H1 (cell line): ENCODE data around the gene NOP9. TPM values are rescaled to one million over a fixed set of nuclear protein-coding genes. Genes with fewer than 3 reads are reported as not detected.

ENCODE experiments used
- CTCF ChIA-PET: fragments of 300-600 bp; sonication (Branson Sonifier 250); formaldehyde crosslinking; loops from one replicate; lab custom pipeline; 2021; ENCODE audit not compliant: partially characterized antibody; lab: Charles Lee
- POLR2A ChIA-PET: fragments of 300-600 bp; sonication (Branson Sonifier 250); formaldehyde crosslinking; loops from one replicate; lab custom pipeline; 2021; ENCODE audit warnings: inconsistent platforms; ENCODE audit not compliant: partially characterized antibody; lab: Charles Lee
- DNase-seq, 2 experiments: peaks; one replicate each; pipeline versions ENCODE4 v3.0.0 to v3.0.0-alpha.2; 2010 to 2022; ENCODE audit warnings: low spot score in 2 of 2, low read depth in 1 of 2, mixed read lengths in 1 of 2
- FAIRE-seq: peaks from 2 replicates; lab custom pipeline; 2011; peaks lifted over from hg19 to GRCh38; lab: Jason Lieb, UNC
- H2AFZ ChIP-seq: 2 replicates; pipeline ENCODE4 v1.8.1; 2012; ENCODE audit warnings: low read length, inconsistent platforms
- H2AK5ac ChIP-seq: 2 replicates; pipeline ENCODE4 v1.6.1; 2013; ENCODE audit warnings: low read depth, low read length
- H2BK120ac ChIP-seq: replicated peaks from 2 replicates; pipeline ENCODE3; 2013; ENCODE audit warnings: low read depth, low read length, inconsistent platforms
- H2BK12ac ChIP-seq: 2 replicates; pipeline ENCODE4 v1.6.1; 2013; ENCODE audit warnings: low read depth, low read length
- H2BK15ac ChIP-seq: 2 replicates; pipeline ENCODE4 v1.6.1; 2013; ENCODE audit warnings: low read length
- H2BK20ac ChIP-seq: 2 replicates; pipeline ENCODE4 v1.6.1; 2013; ENCODE audit warnings: low read length
- H2BK5ac ChIP-seq: 2 replicates; pipeline ENCODE4 v1.6.1; 2013; ENCODE audit warnings: low read depth, low read length
- H3K14ac ChIP-seq: 2 replicates; pipeline ENCODE4 v1.6.1; 2013; ENCODE audit warnings: inconsistent platforms; ENCODE audit not compliant: insufficient read length
- H3K18ac ChIP-seq: 2 replicates; pipeline ENCODE4 v1.6.1; 2013; ENCODE audit warnings: low read length; ENCODE audit errors: extremely low read depth
- H3K23ac ChIP-seq: 2 replicates; pipeline ENCODE4 v1.6.1; 2013; ENCODE audit warnings: inconsistent platforms; ENCODE audit not compliant: insufficient read length
- H3K23me2 ChIP-seq: 2 replicates; pipeline ENCODE4 v1.6.1; 2013; ENCODE audit warnings: low read depth, low read length
- H3K27ac ChIP-seq: 2 replicates; pipeline ENCODE4 v1.6.1; 2011; ENCODE audit warnings: low read depth, low read length, inconsistent platforms
- H3K27me3 ChIP-seq, 4 experiments: replicated peaks in 1 of 4; 1 replicate in 1 of 4; 2 replicates in 3 of 4; pipeline versions ENCODE4 v1.6.1 to v1.8.1; 2011 to 2013; ENCODE audit warnings: low read length in 3 of 4, mild to moderate bottlenecking in 3 of 4, inconsistent platforms in 2 of 4, mixed read lengths in 2 of 4, moderate library complexity in 1 of 4; ENCODE audit not compliant: control insufficient read depth in 3 of 4, insufficient read depth in 3 of 4; ENCODE audit errors: extremely low read depth in 1 of 4
- H3K36me3 ChIP-seq, 4 experiments: 2 replicates each; pipeline versions ENCODE4 v1.6.1 to v1.8.1; 2011 to 2013; ENCODE audit warnings: mild to moderate bottlenecking in 4 of 4, low read length in 3 of 4, moderate library complexity in 2 of 4, control low read depth in 1 of 4, inconsistent platforms in 1 of 4; ENCODE audit not compliant: insufficient read depth in 4 of 4, control insufficient read depth in 2 of 4
- H3K4ac ChIP-seq: replicated peaks from 2 replicates; pipeline ENCODE3; 2013; ENCODE audit warnings: low read length, low read depth, mixed read lengths, inconsistent platforms; ENCODE audit not compliant: insufficient read length
- H3K4me1 ChIP-seq, 4 experiments: replicated peaks in 1 of 4; 1 replicate in 1 of 4; 2 replicates in 3 of 4; pipeline versions ENCODE4 v1.6.1 to v1.8.1; 2011 to 2013; ENCODE audit warnings: low read length in 3 of 4, inconsistent platforms in 2 of 4, mixed read lengths in 1 of 4; ENCODE audit not compliant: insufficient read depth in 4 of 4, control insufficient read depth in 3 of 4
- H3K4me2 ChIP-seq, 2 experiments: 2 replicates each; pipeline versions ENCODE4 v1.6.1 to v1.8.1; 2011 to 2013; ENCODE audit warnings: low read depth in 2 of 2, low read length in 2 of 2, control low read depth in 1 of 2, inconsistent platforms in 1 of 2, mild to moderate bottlenecking in 1 of 2; ENCODE audit not compliant: insufficient read depth in 1 of 2
- H3K4me3 ChIP-seq, 4 experiments: fragments of 200-600, 300-600 bp in 1 of 4; sonication (generic), shearing (Covaris generic), sonication (Bioruptor Twin) in 1 of 4; 2 replicates each; pipeline versions ENCODE4 v1.5.1 to v1.8.1; 2011 to 2016; ENCODE audit warnings: low read length in 4 of 4, low read depth in 3 of 4, control low read depth in 2 of 4, inconsistent platforms in 2 of 4, mild to moderate bottlenecking in 2 of 4, mixed read lengths in 1 of 4, moderate library complexity in 1 of 4; ENCODE audit not compliant: insufficient read depth in 2 of 4; ENCODE audit errors: extremely low read depth in 1 of 4
- H3K56ac ChIP-seq: replicated peaks from 2 replicates; pipeline ENCODE3; 2013; ENCODE audit warnings: low read depth, mild to moderate bottlenecking, mixed read lengths, low read length, inconsistent platforms; ENCODE audit not compliant: insufficient read length
- H3K79me1 ChIP-seq: 2 replicates; pipeline ENCODE4 v1.6.1; 2013; ENCODE audit warnings: low read depth, low read length, control low read depth
- H3K79me2 ChIP-seq, 2 experiments: 2 replicates each; pipeline versions ENCODE4 v1.6.1 to v1.8.1; 2012 to 2013; ENCODE audit warnings: low read length in 2 of 2, mild to moderate bottlenecking in 2 of 2, inconsistent platforms in 1 of 2; ENCODE audit not compliant: insufficient read depth in 2 of 2, control insufficient read depth in 1 of 2
- H3K9ac ChIP-seq, 4 experiments: replicated peaks in 1 of 4; 1 replicate in 1 of 4; 2 replicates in 3 of 4; pipeline versions ENCODE4 v1.6.1 to v1.8.1; 2011 to 2013; ENCODE audit warnings: low read depth in 3 of 4, low read length in 3 of 4, control low read depth in 2 of 4, mild to moderate bottlenecking in 2 of 4, moderate library complexity in 2 of 4, inconsistent platforms in 1 of 4; ENCODE audit errors: extremely low read depth in 1 of 4
- H3K9me3 ChIP-seq, 2 experiments: 2 replicates each; pipeline versions ENCODE4 v1.6.1 to v1.8.1; 2012 to 2013; ENCODE audit warnings: mild to moderate bottlenecking in 2 of 2, moderate library complexity in 2 of 2, control low read depth in 1 of 2, inconsistent platforms in 1 of 2, low read depth in 1 of 2, low read length in 1 of 2, mixed read lengths in 1 of 2; ENCODE audit not compliant: insufficient read depth in 2 of 2
- H4K20me1 ChIP-seq, 2 experiments: replicated peaks in 1 of 2; 2 replicates each; pipeline versions ENCODE3 to v1.8.1; 2011 to 2013; ENCODE audit warnings: inconsistent platforms in 2 of 2, low read length in 2 of 2, mild to moderate bottlenecking in 1 of 2; ENCODE audit not compliant: insufficient read depth in 2 of 2, control insufficient read depth in 1 of 2
- H4K5ac ChIP-seq: 2 replicates; pipeline ENCODE4 v1.6.1; 2013; ENCODE audit warnings: low read length, low read depth, mixed read lengths, inconsistent platforms; ENCODE audit not compliant: insufficient read length
- H4K8ac ChIP-seq: 2 replicates; pipeline ENCODE4 v1.8.0; 2013; ENCODE audit warnings: mild to moderate bottlenecking, moderate library complexity, low read length, inconsistent platforms; ENCODE audit not compliant: insufficient read depth; ENCODE audit errors: extremely low read depth
- H4K91ac ChIP-seq: replicated peaks from 2 replicates; pipeline ENCODE3; 2013; ENCODE audit warnings: low read length, mixed read lengths, inconsistent platforms; ENCODE audit not compliant: insufficient read length
- CREB1 ChIP-seq: IDR thresholded peaks from 2 replicates; pipeline ENCODE4 v1.6.1; 2012; ENCODE audit warnings: inconsistent platforms
- CTBP2 ChIP-seq: IDR thresholded peaks from 2 replicates; pipeline ENCODE4 v1.7.0; 2011; ENCODE audit warnings: borderline replicate concordance, mild to moderate bottlenecking, moderate library complexity, mixed read lengths, low read length; ENCODE audit not compliant: insufficient read depth, insufficient read length
- GTF2F1 ChIP-seq: IDR thresholded peaks from 2 replicates; pipeline ENCODE4 v1.6.1; 2012; ENCODE audit warnings: low read depth, low read length, improper control_type of control experiment, borderline replicate concordance
- HDAC6 ChIP-seq: IDR thresholded peaks from one replicate; pipeline ENCODE4 v1.7.1; 2012; ENCODE audit warnings: low read depth, mild to moderate bottlenecking, inconsistent platforms, low read length, moderate library complexity
- JUN ChIP-seq: IDR thresholded peaks from 2 replicates; pipeline ENCODE4 v1.6.1; 2011; ENCODE audit warnings: low read depth, mild to moderate bottlenecking, improper control_type of control experiment, low read length
- JUND ChIP-seq: IDR thresholded peaks from 2 replicates; pipeline ENCODE4 v1.6.1; 2011; ENCODE audit warnings: mild to moderate bottlenecking, improper control_type of control experiment, low read length
- KDM5A ChIP-seq: fragments of 200-600 bp; IDR thresholded peaks from 2 replicates; pipeline ENCODE4 v1.7.1; 2012; ENCODE audit warnings: mild to moderate bottlenecking, low read length, inconsistent platforms, mixed read lengths
- RFX5 ChIP-seq: IDR thresholded peaks from 2 replicates; pipeline ENCODE4 v1.6.1; 2011; ENCODE audit warnings: low read depth, low read length, improper control_type of control experiment, borderline replicate concordance
- RXRA ChIP-seq: IDR thresholded peaks from 2 replicates; pipeline ENCODE4 v1.6.1; 2011; ENCODE audit warnings: low read depth, mild to moderate bottlenecking, low read length, moderate library complexity; ENCODE audit not compliant: insufficient read depth
- SIN3A ChIP-seq, 2 experiments: IDR thresholded peaks in 1 of 2; conservative IDR thresholded peaks in 1 of 2; 2 replicates each; pipeline ENCODE4 v1.6.1; 2011 to 2012; ENCODE audit warnings: low read length in 2 of 2, improper control_type of control experiment in 1 of 2, low read depth in 1 of 2, mild to moderate bottlenecking in 1 of 2
- SIX5 ChIP-seq: IDR thresholded peaks from 2 replicates; pipeline ENCODE4 v1.6.1; 2011; ENCODE audit warnings: mild to moderate bottlenecking, low read depth, low read length
- SP1 ChIP-seq: IDR thresholded peaks from 2 replicates; pipeline ENCODE4 v1.6.1; 2011; ENCODE audit warnings: low read depth, low read length
- SRF ChIP-seq: IDR thresholded peaks from 2 replicates; pipeline ENCODE4 v1.6.1; 2011; ENCODE audit warnings: mild to moderate bottlenecking, low read depth, low read length, moderate library complexity
- WGBS, 2 experiments: shearing (Covaris generic) in 1 of 2; methylation state at CpG; one replicate each; pipeline versions ENCODE4 v1.1.6 to v1.1.7; 2013 to 2015; ENCODE audit warnings: low lambda C conversion rate in 2 of 2, mixed read lengths in 2 of 2, inconsistent platforms in 1 of 2, low coverage in 1 of 2, missing lambda C conversion rate in 1 of 2; ENCODE audit not compliant: insufficient replicate concordance in 2 of 2, insufficient coverage in 1 of 2, insufficient read length in 1 of 2; ENCODE audit errors: extremely low coverage in 1 of 2, missing lambda C conversion rate in 1 of 2; 5-methylcytosine and 5-hydroxymethylcytosine counted together
- polyA plus RNA-seq, 7 experiments: library from polyadenylated mRNA; depleted of rRNA in 3 of 7; stranded (reverse) in 5 of 7; unstranded in 2 of 7; fragments of >200 nt in 5 of 7; fragments of 200-250 nt in 2 of 7; gene quantifications; 1 replicate in 5 of 7; 2 replicates in 1 of 7; 4 replicates in 1 of 7; pipeline versions ENCODE4 v1.2.1 to v1.2.3, GENCODE V29; 2011 to 2013; ENCODE audit warnings: missing spikeins in 2 of 7, mixed read lengths in 2 of 7
- total RNA-seq: library from RNA; stranded (reverse); fragmentation: NEBNext Ultra II Directional; extraction: Animal tissue kit (Norgen Biotek cat#: 25700); gene quantifications from 2 replicates; pipeline ENCODE4 v1.2.1, GENCODE V29; 2021

Gene NOP9
- total and polyA plus RNA-seq, 2 of the 8 experiments (the other 6 are each of a cell fraction or from before 2014, with no cell fraction given): 17.8 to 34.8 TPM

- Histone ChIP-seq H3K23me2 (0 out of 2 replicates have a peak, but pooled peaks cover 2% of the 10 kb centered on the region), H2AFZ (no peak overlapping the region), H4K8ac (no peak overlapping the region), H3K27me3 (peaks cover 0 to 11% (median 8%) of the 10 kb centered on the region in 4 experiments; a peak in 6 of 7 replicates), H3K23ac (no peak overlapping the region), H3K18ac (no peak overlapping the region), H3K56ac (no peak overlapping the region), H2BK120ac (no peak overlapping the region), H4K20me1 (peaks cover 0 to 2% of the 10 kb centered on the region in 2 experiments), H2BK20ac (no peak overlapping the region), H3K9me3 (no peaks in the 10 kb centered on the region), H2BK15ac (no peak overlapping the region), H3K79me2 (no peaks in the 10 kb centered on the region), H3K14ac (no peak overlapping the region), H4K5ac (no peak overlapping the region), H3K9ac (no peak overlapping the region), H3K4ac (no peak overlapping the region), H3K36me3 (no peaks in the 10 kb centered on the region), H3K4me1 (no peaks in the 10 kb centered on the region), H2AK5ac (no peak overlapping the region), H3K79me1 (no peaks in the 10 kb centered on the region), H2BK5ac (no peak overlapping the region), H4K91ac (no peak overlapping the region), H2BK12ac (no peak overlapping the region), H3K27ac (no peak overlapping the region), H3K4me3 (no peak overlapping the region), H3K4me2 (no peak overlapping the region)
- WGBS, 2 experiments: 42% methylated on average over 1 of the region's 1 CpG; no CpG with 5 or more reads in 1 of the 2 experiments
- ChIA-PET POLR2A (interaction anchor here (0.7 kb wide), 1 partner anchor 17 kb away, joined by 3 read pairs; no protein-coding TSS in a partner anchor), CTCF (interaction anchor here (0.6 to 4.4 kb wide), 12 partner anchors 12 to 142 kb away, joined by 3 to 33 read pairs (median 4); partner anchors contain the start of genes ADCY4, CIDEB and TSSK4)
- DNase-seq: no peak
- FAIRE-seq: no peak
- TF ChIP-seq JUN: no peak
- TF ChIP-seq KDM5A: no peak
- TF ChIP-seq HDAC6: no peak
- TF ChIP-seq RXRA: no peak
- no peak for TF ChIP-seq SP1
- no peak for TF ChIP-seq JUND
- no peak for TF ChIP-seq CREB1
- TF ChIP-seq CTBP2: no peak
- no peak for TF ChIP-seq GTF2F1
- no peak for TF ChIP-seq RFX5
- TF ChIP-seq SRF: no peak
- no peak for TF ChIP-seq SIX5
- TF ChIP-seq SIN3A (conservative IDR thresholded peaks at IDR 0.05 in 1 of 2, IDR thresholded peaks at IDR 0.05 in 1 of 2; ENCODE audit: low read depth in 1 of 2, low read length in 2 of 2): no peak
Measured at GRCh38 chr14:24347134-24347533, 47.5 kb downstream of the NOP9 start.
